A549 (cell line): Measurements from ENCODE around the gene SPATA13.

Experiments used
- CBX2 ChIP-seq: fragments of 200-600 bp; sonication (generic); IDR thresholded peaks from 2 replicates; pipeline ENCODE4 v1.6.1; 2016; ENCODE audit warnings: low read depth, mild to moderate bottlenecking, borderline replicate concordance
- CHD4 ChIP-seq: fragments of 200-600 bp; sonication (generic); IDR thresholded peaks from 2 replicates; pipeline ENCODE4 v1.6.1; 2016; ENCODE audit warnings: antibody characterized with exemption, mild to moderate bottlenecking, borderline replicate concordance
- CTCF ChIP-seq: fragments of >200 bp; sonication (Bioruptor Twin); formaldehyde crosslinking; IDR thresholded peaks from 3 replicates; pipeline ENCODE4 v1.5.1; 2016
- MYC ChIP-seq: IDR thresholded peaks from 2 replicates; pipeline ENCODE4 v1.6.1; 2012; ENCODE audit warnings: mild to moderate bottlenecking, inconsistent platforms, low read length, improper control_type of control experiment, borderline replicate concordance
- POLR2A ChIP-seq: IDR thresholded peaks from 2 replicates; pipeline ENCODE4 v1.6.1; 2012; ENCODE audit warnings: mild to moderate bottlenecking, low read length

GRCh38 chr13:24153979-24154701 lies 6.4 kb upstream of the SPATA13 start:
- TF ChIP-seq CTCF (no peak), CBX2 (no peak), POLR2A (no peak), CHD4 (no peak), MYC (no peak)
